ENCODE measurements around the gene DHX35.

- TF ChIP-seq, protein P1, sequence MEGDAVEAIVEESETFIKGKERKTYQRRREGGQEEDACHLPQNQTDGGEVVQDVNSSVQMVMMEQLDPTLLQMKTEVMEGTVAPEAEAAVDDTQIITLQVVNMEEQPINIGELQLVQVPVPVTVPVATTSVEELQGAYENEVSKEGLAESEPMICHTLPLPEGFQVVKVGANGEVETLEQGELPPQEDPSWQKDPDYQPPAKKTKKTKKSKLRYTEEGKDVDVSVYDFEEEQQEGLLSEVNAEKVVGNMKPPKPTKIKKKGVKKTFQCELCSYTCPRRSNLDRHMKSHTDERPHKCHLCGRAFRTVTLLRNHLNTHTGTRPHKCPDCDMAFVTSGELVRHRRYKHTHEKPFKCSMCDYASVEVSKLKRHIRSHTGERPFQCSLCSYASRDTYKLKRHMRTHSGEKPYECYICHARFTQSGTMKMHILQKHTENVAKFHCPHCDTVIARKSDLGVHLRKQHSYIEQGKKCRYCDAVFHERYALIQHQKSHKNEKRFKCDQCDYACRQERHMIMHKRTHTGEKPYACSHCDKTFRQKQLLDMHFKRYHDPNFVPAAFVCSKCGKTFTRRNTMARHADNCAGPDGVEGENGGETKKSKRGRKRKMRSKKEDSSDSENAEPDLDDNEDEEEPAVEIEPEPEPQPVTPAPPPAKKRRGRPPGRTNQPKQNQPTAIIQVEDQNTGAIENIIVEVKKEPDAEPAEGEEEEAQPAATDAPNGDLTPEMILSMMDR (IDR thresholded peaks at IDR 0.05), result peak; percentile 87 to 93 (median 92)
- TF ChIP-seq POLR2A (IDR thresholded peaks at IDR 0.05), result no peak
- no peak for TF ChIP-seq POLR2AphosphoS5 (IDR thresholded peaks at IDR 0.05)
Observed at GRCh38 chr20:39048000-39048696, 86.0 kb downstream of the DHX35 start.
